K562 (cell line): Measurements from ENCODE around the gene CCDC148. TPM values are rescaled to one million over a fixed set of nuclear protein-coding genes. Genes with fewer than 3 reads are reported as not detected.
A peak's percentile ranks its signal among the peaks of the same experiment; 100 is the strongest.

ENCODE experiments used
- ATAC-seq: fragments of 200-7000 bp; cut with Tn5 transposase; 3 replicates; pipeline ENCODE4 v1.9.1; 2020; ENCODE audit warnings: moderate library complexity
- BruUV-seq: library from RNA; stranded (reverse); fragments of 400-500 nt; replicated peaks from 2 replicates; lab custom pipeline; 2021; lab: Mats Ljungman, UMichigan
- CTCF ChIA-PET: fragments of 300-600 bp; formaldehyde crosslinking; extraction: SDS; loops from one replicate; lab custom pipeline; 2021; ENCODE audit warnings: low intra/inter-chr PET ratio; lab: Yijun Ruan, JAX
- POLR2A ChIA-PET: fragments of 300-600, 350-650 bp; sonication (Branson Sonifier 250); formaldehyde crosslinking; extraction: SDS; loops from one replicate; lab custom pipeline; 2021; ENCODE audit warnings: antibody characterized with exemption, inconsistent platforms; lab: Yijun Ruan, JAX
- DNase-seq, 4 experiments: peaks; one replicate each; pipeline versions ENCODE4 v3.0.0 to v3.0.0-alpha.2; 2011 to 2018; ENCODE audit warnings: low spot score in 3 of 4, mixed read lengths in 3 of 4; ENCODE audit errors: extremely low read depth in 1 of 4
- FAIRE-seq: peaks from 2 replicates; lab custom pipeline; 2011; peaks lifted over from hg19 to GRCh38; lab: Jason Lieb, UNC
- H2AFZ ChIP-seq: 2 replicates; pipeline ENCODE4 v1.6.0; 2011; ENCODE audit warnings: low read depth, low read length, control low read depth, inconsistent platforms
- H3K27ac ChIP-seq: fragments of 200-600 bp; 3 replicates; pipeline ENCODE4 v1.8.0; 2011; ENCODE audit warnings: low read depth, mild to moderate bottlenecking, control low read depth, inconsistent platforms, low read length, moderate library complexity, mixed read lengths; ENCODE audit errors: extremely low read depth
- H3K27me3 ChIP-seq, 2 experiments: fragments of 300-600 bp in 1 of 2; 2 replicates in 1 of 2; 3 replicates in 1 of 2; pipeline versions ENCODE4 v1.6.0 to v1.8.0; 2011; ENCODE audit warnings: inconsistent platforms in 2 of 2, low read length in 2 of 2, mild to moderate bottlenecking in 1 of 2, mixed read lengths in 1 of 2, moderate library complexity in 1 of 2; ENCODE audit not compliant: control insufficient read depth in 2 of 2, insufficient read depth in 2 of 2
- H3K36me3 ChIP-seq: fragments of 300-600 bp; 3 replicates; pipeline ENCODE4 v1.8.0; 2011; ENCODE audit warnings: mild to moderate bottlenecking, low read length, inconsistent platforms; ENCODE audit not compliant: control insufficient read depth, insufficient read depth
- H3K4me1 ChIP-seq, 2 experiments: fragments of 200-600 bp in 1 of 2; replicated peaks in 1 of 2; 2 replicates in 1 of 2; 3 replicates in 1 of 2; pipeline versions ENCODE4 v1.5.1 to v1.8.0; 2011; ENCODE audit warnings: inconsistent platforms in 2 of 2, low read length in 2 of 2, mild to moderate bottlenecking in 1 of 2, mixed read lengths in 1 of 2, moderate library complexity in 1 of 2; ENCODE audit not compliant: control insufficient read depth in 2 of 2, insufficient read depth in 2 of 2
- H3K4me2 ChIP-seq: 2 replicates; pipeline ENCODE4 v1.6.1; 2011; ENCODE audit warnings: low read length, control low read depth, inconsistent platforms, mixed read lengths; ENCODE audit not compliant: insufficient read depth
- H3K4me3 ChIP-seq: fragments of 200-600 bp; sonication (generic), shearing (Covaris generic); 2 replicates; pipeline ENCODE4 v1.5.1; 2016; ENCODE audit warnings: control low read depth, inconsistent platforms
- H3K79me2 ChIP-seq: fragments of 200-600 bp; 3 replicates; pipeline ENCODE4 v1.8.0; 2011; ENCODE audit warnings: low read length, inconsistent platforms; ENCODE audit not compliant: control insufficient read depth, insufficient read depth
- H3K9ac ChIP-seq, 2 experiments: 2 replicates each; pipeline versions ENCODE4 v1.6.0 to v1.6.1; 2011; ENCODE audit warnings: low read depth in 2 of 2, low read length in 2 of 2, control low read depth in 1 of 2, inconsistent platforms in 1 of 2, mild to moderate bottlenecking in 1 of 2, mixed read lengths in 1 of 2; ENCODE audit not compliant: insufficient read depth in 1 of 2
- H3K9me1 ChIP-seq: one replicate; pipeline ENCODE4 v1.6.0; 2011; ENCODE audit warnings: inconsistent platforms, mild to moderate bottlenecking, low read length, moderate library complexity; ENCODE audit not compliant: control insufficient read depth, insufficient read depth
- H3K9me3 ChIP-seq: replicated peaks from 2 replicates; pipeline ENCODE4 v1.5.1; 2011; ENCODE audit warnings: low read depth, low read length, inconsistent platforms; ENCODE audit not compliant: control insufficient read depth, insufficient read depth
- H4K20me1 ChIP-seq: replicated peaks from 2 replicates; pipeline ENCODE4 v1.6.1; 2011; ENCODE audit warnings: low read length, inconsistent platforms, mixed read lengths; ENCODE audit not compliant: control insufficient read depth, insufficient read depth
- ATF3 ChIP-seq, 2 experiments: fragments of 450-650 bp in 1 of 2; sonication (generic) in 1 of 2; formaldehyde crosslinking in 1 of 2; IDR thresholded peaks in 1 of 2; conservative IDR thresholded peaks in 1 of 2; 2 replicates each; pipeline versions ENCODE4 v1.6.1 to v1.8.1; 2016 to 2023; ENCODE audit warnings: mild to moderate bottlenecking in 2 of 2, moderate library complexity in 2 of 2, inconsistent platforms in 1 of 2, missing genetic modification reagents in 1 of 2
- BCOR ChIP-seq: fragments of 450-650 bp; IDR thresholded peaks from 2 replicates; pipeline ENCODE4 v1.6.1; 2016
- CBX2 ChIP-seq: fragments of 200-600 bp; sonication (generic); IDR thresholded peaks from one replicate; pipeline ENCODE4 v1.6.1; 2012; ENCODE audit warnings: mild to moderate bottlenecking, low read length, inconsistent platforms; ENCODE audit not compliant: insufficient read depth, poor library complexity, severe bottlenecking
- EP300 ChIP-seq: IDR thresholded peaks from 2 replicates; pipeline ENCODE4 v1.6.1; 2012; ENCODE audit warnings: low read length, improper control_type of control experiment
- NCOA4 ChIP-seq: fragments of 450-650 bp; IDR thresholded peaks from 2 replicates; pipeline ENCODE4 v1.6.1; 2018; ENCODE audit warnings: mild to moderate bottlenecking; ENCODE audit not compliant: partially characterized antibody
- NR2F6 ChIP-seq: fragments of 450-650 bp; formaldehyde crosslinking; IDR thresholded peaks from 2 replicates; pipeline ENCODE4 v1.4.0; 2020; ENCODE audit warnings: mild to moderate bottlenecking
- NRF1 ChIP-seq, 2 experiments: fragments of 450-650 bp; IDR thresholded peaks in 1 of 2; conservative IDR thresholded peaks in 1 of 2; 2 replicates each; pipeline ENCODE4 v1.6.1; 2014; ENCODE audit warnings: mild to moderate bottlenecking in 2 of 2
- POLR2H ChIP-seq: IDR thresholded peaks from 2 replicates; pipeline ENCODE4 v1.6.1; 2016; ENCODE audit warnings: missing genetic modification characterization, low read depth, mild to moderate bottlenecking, control low read depth, missing compliant biosample characterization, moderate library complexity
- PRPF4 ChIP-seq: fragments of 200-400 bp; formaldehyde crosslinking; IDR thresholded peaks from one replicate; pipeline ENCODE4 v1.6.1; 2017; ENCODE audit warnings: low read length, low read depth, mild to moderate bottlenecking; ENCODE audit not compliant: insufficient read depth, poor library complexity, severe bottlenecking
- RB1 ChIP-seq: fragments of 450-650 bp; IDR thresholded peaks from 2 replicates; pipeline ENCODE4 v1.6.1; 2017; ENCODE audit warnings: low read depth, mild to moderate bottlenecking
- RBM25 ChIP-seq: fragments of 200-400 bp; formaldehyde crosslinking; IDR thresholded peaks from 2 replicates; pipeline ENCODE4 v1.6.1; 2018; ENCODE audit warnings: low read length, low read depth, moderate library complexity; ENCODE audit not compliant: severe bottlenecking
- THAP12 ChIP-seq: fragments of 250-450 bp; sonication (Bioruptor Pico); IDR thresholded peaks from 2 replicates; pipeline ENCODE4 v1.9.0; 2021; ENCODE audit warnings: mild to moderate bottlenecking, inconsistent platforms
- WGBS: fragments of 100-300 bp; shearing (Covaris generic); methylation state at CpG from one replicate; pipeline ENCODE4 v1.1.6; 2016; ENCODE audit warnings: low coverage, mixed read lengths; ENCODE audit not compliant: insufficient coverage; ENCODE audit errors: missing lambda C conversion rate; 5-methylcytosine and 5-hydroxymethylcytosine counted together
- in situ Hi-C: fragments of 300-500 bp; cut with MboI; formaldehyde crosslinking; loops from 4 replicates; pipeline ENCODE4 v1.15.0; 2018; ENCODE audit warnings: inconsistent platforms, mixed read lengths
- intact Hi-C: fragments of 100-400 bp; cut with micrococcal nuclease; formaldehyde crosslinking; loops from 2 replicates; pipeline ENCODE4 v1.14.2; 2022
- polyA plus RNA-seq, 8 experiments: library from polyadenylated mRNA; depleted of rRNA in 4 of 8; stranded (reverse) in 5 of 8; unstranded in 3 of 8; fragments of >200 nt; fragmentation: Nextera tagmentation in 2 of 8; fragmentation: Illumina TruSeq in 1 of 8; extraction: Ambion mirVana in 2 of 8; extraction: Trizol in 1 of 8; gene quantifications; 2 replicates each; pipeline versions ENCODE4 v1.2.1 to v1.2.3, GENCODE V29; 2011 to 2014; ENCODE audit warnings: inconsistent platforms in 1 of 8, missing spikeins in 1 of 8
- total RNA-seq, 7 experiments: library from RNA; depleted of rRNA in 6 of 7; stranded (reverse); fragments of >200 nt in 6 of 7; fragmentation: Illumina TruSeq in 2 of 7; extraction: Trizol in 2 of 7; gene quantifications; 2 replicates each; pipeline versions ENCODE4 v1.2.1 to v1.2.3, GENCODE V29; 2011 to 2021; ENCODE audit warnings: low replicate concordance in 1 of 7

Gene CCDC148
- total and polyA plus RNA-seq, 9 of the 15 experiments (the other 6 are each of a cell fraction or from before 2014, with no cell fraction given): 0.10 to 1.4 (median 0.65) TPM

- Histone ChIP-seq H3K9me1 (no peaks in the 10 kb centered on the region), H3K4me1 (peaks cover 3 to 31% of the 10 kb centered on the region in 2 experiments; a peak in 4 of 5 replicates), H4K20me1 (no peaks in the 10 kb centered on the region), H3K27me3 (no peaks in the 10 kb centered on the region), H3K27ac (no peak overlapping the region), H3K79me2 (no peaks in the 10 kb centered on the region), H3K9ac (no peak overlapping the region), H3K4me2 (no peak overlapping the region), H3K9me3 (0 out of 2 replicates have a peak, but pooled peaks cover 5% of the 10 kb centered on the region), H3K36me3 (no peaks in the 10 kb centered on the region), H3K4me3 (no peak overlapping the region), H2AFZ (no peak overlapping the region)
- CTCF ChIA-PET: no interaction called here
- POLR2A ChIA-PET: interaction anchor here (1.5 kb wide), 1 partner anchor 14 kb away, joined by 3 read pairs; no protein-coding TSS in a partner anchor
- FAIRE-seq: no peak
- no peak for ATAC-seq
- no peak for DNase-seq
- TF ChIP-seq BCOR: 0 out of 2 replicates have a peak, but pooled peaks have one; percentile 24
- TF ChIP-seq CBX2: no peak
- TF ChIP-seq PRPF4: no peak
- TF ChIP-seq NRF1 (conservative IDR thresholded peaks at IDR 0.05 in 1 of 2, IDR thresholded peaks at IDR 0.05 in 1 of 2): no peak
- no peak for TF ChIP-seq RB1
- no peak for TF ChIP-seq THAP12 (CRISPR knock-in tag)
- TF ChIP-seq NCOA4: no peak
- TF ChIP-seq POLR2H (tag): no peak
- TF ChIP-seq ATF3 (IDR thresholded peaks at IDR 0.05): no peak
- TF ChIP-seq ATF3 (CRISPR knock-in tag; conservative IDR thresholded peaks at IDR 0.05): no peak
- TF ChIP-seq NR2F6 (CRISPR knock-in tag): no peak
- peak; percentile 73 for TF ChIP-seq RBM25
- TF ChIP-seq EP300: no peak
- no TSS peak for BruUV-seq
- intact Hi-C loops: no loop called here
- WGBS: 53% methylated on average over 1 of the region's 1 CpG
- in situ Hi-C loops: no loop called here
These were observed 133.2 kb downstream of the CCDC148 start for GRCh38 chr2:158323381-158323780.
